Hematopoietic multipotent progenitor cell treated with erythropoietin and hydrocortisone succinate and interleukin-3 and kit ligand, for 6 days (in vitro differentiated cells): Measurements from ENCODE around the gene ALK.

Source experiments
- DNase-seq: peaks from one replicate; pipeline ENCODE4 v3.0.0-alpha.2; 2015

Gene ALK

GRCh38 chr2:29518010-29518409 lies 403.4 kb downstream of the ALK start:
- DNase-seq: no peak

- DNase-seq: no peak
Observed at GRCh38 chr2:29517413-29517812, 404.0 kb downstream of the ALK start.

DNA sequence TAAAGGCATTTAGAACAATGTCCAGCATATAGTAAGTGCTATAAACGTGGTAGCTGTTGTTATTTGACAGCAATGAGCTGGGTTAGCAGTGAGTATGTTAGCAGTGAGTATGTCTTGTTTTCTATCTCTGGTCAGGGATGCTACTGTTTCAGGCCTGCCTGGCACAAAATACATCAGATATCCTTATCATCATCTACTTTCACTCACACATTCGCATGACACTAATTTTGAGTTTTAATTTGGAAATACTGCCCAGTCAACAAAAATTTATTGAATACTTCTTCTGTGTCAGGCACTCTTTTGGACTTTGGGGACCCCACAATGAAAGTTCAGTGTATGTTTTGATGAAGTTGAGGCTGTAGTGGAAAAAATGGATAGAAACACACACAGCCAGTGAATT lies 404.6 kb downstream of the ALK start:
- no peak for DNase-seq

GRCh38 chr2:29509878-29510277 lies 411.5 kb downstream of the ALK start:
- no peak for DNase-seq

DNA sequence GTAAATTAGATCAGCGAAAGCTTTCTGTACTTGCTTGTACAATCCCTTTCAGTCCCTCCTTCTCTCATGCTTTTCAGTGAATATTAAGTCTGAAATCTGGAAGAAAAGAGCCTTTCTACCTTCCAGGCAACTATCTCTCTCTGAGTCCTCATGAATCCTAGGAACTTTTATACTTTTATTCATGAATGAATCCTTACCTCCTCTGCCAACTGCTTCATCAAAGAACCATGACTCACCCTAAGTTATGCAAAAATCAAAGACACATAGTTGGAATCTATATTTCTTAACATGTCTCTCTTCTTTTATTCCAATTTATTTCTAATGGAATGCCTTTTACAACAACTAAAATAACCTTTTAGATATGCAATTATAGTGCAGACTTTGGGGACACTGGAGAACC lies 412.0 kb downstream of the ALK start:
- DNase-seq: no peak

- no peak for DNase-seq
Observed at GRCh38 chr2:29504746-29505145, 416.6 kb downstream of the ALK start.

DNA sequence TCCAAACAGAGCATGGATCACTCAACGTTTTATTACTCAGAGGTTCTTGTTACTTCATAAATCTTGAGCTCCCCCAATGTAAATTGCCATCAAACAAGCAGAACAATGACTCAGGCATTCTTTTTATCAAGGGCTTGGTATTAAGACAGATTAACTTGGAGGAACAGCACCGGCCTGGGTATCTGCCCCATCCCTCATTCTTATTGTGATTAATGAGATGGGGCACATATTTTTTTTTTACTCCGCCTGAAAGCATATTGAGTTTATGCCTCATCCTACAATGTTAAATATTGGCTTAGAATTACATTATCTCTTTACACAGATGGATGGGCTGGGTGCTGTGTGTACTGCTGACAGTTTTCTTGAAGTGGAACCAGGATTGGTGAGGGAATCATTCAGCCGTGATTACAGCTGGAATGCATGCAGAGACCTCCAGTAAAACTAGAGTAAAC lies 418.9 kb downstream of the ALK start:
- no peak for DNase-seq

DNA sequence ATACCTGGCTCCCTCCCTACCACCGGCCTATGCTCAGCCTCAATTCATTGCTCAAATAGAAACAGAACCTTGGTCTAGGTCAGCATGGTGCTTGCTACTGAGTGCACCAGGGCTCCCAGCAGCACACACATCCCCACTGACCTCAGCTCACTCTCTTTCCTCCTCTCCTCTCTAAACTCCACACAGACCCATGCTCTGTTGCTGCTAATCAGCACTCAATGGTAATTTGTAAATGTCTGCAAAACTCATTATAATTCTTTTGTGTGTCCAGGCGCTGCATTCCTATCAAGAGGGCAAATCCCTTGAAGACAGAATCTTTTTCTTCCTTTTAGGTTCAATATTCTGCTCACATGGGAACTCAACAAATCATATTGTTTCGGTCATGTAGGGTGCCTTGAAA lies 424.0 kb downstream of the ALK start:
- no peak for DNase-seq

GRCh38 chr2:29496198-29496597 lies 425.2 kb downstream of the ALK start:
- no peak for DNase-seq

- no peak for DNase-seq
Observed at GRCh38 chr2:29495536-29496060, 425.8 kb downstream of the ALK start.

DNA sequence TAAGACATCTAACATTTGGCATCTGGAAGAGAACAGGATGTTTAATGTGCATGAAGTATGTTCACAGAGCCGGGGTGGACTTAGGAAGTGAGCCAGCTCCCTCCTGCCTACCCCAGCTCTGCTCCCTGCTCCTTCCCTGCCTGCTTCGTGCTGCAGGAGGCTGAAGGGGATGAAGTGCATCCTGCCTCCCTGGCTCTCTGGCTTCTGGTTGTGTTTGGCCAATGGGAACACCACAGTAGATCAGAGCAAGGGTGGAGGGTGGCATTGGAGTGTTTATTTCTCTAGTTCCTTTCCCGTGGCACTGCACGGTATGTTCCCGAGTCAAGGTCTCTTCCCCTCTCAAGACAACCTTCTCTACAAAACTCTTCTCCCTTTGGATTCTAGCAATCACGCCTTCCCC lies 426.3 kb downstream of the ALK start:
- DNase-seq: no peak

DNA sequence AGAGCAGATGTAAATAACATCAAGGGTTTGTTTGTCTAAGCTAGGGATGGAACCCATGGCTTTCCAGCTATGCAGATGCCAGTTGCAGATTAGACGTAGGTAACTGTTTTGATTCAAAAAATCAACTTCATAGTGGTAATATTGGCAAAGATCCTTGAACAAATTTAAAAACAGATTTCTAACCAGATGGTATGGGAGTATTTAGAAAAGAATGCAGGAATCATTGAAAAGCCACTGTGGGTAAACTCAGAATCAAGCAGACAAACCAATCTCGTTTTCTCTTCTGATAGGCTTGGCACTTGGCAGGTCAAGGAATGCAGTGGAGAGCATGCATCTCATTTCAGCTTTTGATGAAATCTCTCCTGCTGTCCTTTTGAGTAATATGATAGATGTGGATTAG lies 428.7 kb downstream of the ALK start:
- DNase-seq: no peak

GRCh38 chr2:29490045-29490444 lies 431.3 kb downstream of the ALK start:
- DNase-seq: no peak

DNA sequence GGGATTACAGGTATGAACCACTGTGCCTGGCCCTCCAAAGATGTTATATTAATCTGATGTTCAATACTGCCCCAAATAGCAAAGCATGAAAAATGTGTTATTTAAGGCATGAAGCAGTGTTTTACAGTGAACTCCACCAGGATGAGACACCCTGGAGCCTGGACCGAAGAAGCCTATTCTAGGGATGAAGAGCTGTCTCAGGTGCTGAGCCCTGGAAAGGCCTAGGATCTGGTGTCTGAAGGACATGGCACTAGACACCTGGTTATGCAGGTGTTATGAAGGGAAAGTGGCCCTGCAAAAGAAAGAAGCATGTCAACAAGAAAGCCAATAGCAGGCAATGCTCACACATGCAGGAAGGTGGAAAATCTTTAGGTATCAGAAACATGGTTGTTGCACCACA lies 431.8 kb downstream of the ALK start:
- DNase-seq: no peak

DNA sequence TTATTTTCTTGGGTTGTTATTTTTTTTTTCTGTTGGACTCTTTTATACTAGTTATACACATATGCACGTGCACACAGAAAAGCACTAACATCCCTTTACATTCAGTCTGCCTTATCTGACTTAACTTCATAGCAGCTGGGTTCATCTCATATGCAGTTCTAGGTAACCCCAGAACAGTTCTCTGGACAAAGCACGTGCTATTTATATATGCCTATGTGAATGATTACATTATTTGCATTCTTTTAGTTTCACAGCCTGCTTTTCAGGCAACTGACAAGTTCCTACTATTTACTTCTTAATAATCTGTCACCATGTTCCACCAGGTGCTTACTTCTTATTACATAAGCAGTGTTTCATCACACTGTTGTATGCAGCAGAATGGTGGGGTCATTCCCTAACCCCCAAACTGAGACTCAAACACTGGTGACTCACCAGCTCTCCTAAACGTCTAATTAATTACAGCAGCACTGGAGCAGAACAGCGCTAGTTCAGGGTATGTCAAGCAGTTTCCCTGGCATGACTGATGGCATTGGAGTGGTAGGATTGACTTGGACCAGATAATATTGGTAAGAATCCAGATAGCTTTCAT lies 433.3 kb downstream of the ALK start:
- no peak for DNase-seq

GRCh38 chr2:29485631-29486030 lies 435.8 kb downstream of the ALK start:
- no peak for DNase-seq

DNA sequence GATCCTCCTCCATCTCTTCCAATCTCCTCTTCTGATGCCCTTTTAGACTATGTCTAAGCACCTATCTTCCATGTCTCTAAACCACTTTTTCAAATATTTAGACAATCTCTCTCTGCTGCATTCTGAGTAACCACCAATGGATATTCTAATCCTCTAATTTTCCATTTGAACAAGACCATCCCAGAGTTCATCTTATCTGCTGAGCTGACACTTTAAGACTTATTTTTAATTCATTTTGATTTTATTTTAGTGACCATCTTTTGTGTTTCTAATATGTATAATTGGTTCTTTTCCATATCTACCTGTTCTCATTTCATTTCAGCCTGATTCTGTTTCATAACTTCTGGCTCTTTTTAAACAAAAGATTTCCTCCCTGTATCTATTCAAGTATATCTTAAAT lies 436.3 kb downstream of the ALK start:
- DNase-seq: no peak

DNA sequence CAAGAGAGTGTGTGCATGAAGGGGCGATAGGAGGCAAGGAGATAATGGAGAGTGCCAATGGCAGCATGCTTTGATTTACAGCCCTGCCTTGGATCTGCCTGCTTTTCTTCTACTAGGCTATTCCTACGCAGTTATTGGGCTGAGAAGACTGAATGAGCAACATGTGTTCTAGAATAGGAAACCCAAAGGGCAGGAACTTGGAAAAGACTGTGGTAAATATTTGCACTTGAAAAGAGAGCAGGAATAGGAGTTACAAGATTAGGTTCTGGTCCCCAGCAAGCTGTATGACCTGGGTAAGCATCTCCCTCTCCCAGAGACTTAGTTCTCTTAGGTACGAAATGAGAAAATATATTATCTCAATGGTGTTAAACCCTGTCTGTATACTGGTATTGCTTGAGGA lies 438.5 kb downstream of the ALK start:
- DNase-seq: no peak

DNA sequence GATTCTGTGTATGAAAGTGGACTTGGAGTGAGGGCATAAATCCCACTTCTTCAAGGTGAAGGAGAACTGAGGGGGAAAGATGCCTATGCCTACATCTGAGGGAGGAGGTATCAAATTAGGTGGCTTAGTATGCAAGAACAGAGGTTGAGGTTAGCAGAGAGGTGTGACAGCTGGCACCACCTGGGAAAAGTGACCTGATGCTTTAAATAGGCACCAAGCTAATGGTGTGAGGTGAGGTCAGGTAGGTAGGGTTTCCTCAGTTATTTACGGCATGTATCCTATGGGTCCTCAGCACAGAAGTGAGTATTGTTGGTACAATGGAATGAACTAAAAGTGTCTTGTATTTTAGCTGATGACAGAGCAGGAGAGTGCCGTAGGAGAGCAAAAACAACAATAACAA lies 439.0 kb downstream of the ALK start:
- DNase-seq: no peak

GRCh38 chr2:29481313-29481712 lies 440.1 kb downstream of the ALK start:
- DNase-seq: no peak

- peak; percentile 80 for DNase-seq
Observed at GRCh38 chr2:29480426-29480825, 441.0 kb downstream of the ALK start.

- no peak for DNase-seq
Observed at GRCh38 chr2:29479401-29479800, 442.0 kb downstream of the ALK start.

DNA sequence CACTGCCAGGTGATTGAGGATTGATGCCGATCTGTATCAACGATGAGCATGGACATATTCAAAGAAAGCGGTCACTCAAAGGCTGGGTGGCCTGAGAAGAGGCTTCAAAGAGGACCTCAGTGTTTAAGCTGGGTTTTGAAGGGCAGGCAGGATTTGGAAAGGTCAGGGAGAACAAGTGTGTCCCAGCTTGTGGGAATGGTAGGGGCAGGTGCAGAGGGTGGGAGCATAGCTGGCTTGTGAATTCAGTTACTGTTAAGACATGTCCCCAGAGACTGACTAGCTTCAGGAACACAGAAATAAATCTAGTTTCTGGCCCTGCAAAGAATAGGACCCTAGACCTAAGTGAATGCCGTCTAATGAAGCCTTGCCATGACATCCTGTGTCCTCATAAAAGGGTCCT lies 442.7 kb downstream of the ALK start:
- DNase-seq: no peak

- no peak for DNase-seq
Observed at GRCh38 chr2:29477186-29477585, 444.2 kb downstream of the ALK start.

GRCh38 chr2:29475499-29475898 lies 445.9 kb downstream of the ALK start:
- DNase-seq: no peak

DNA sequence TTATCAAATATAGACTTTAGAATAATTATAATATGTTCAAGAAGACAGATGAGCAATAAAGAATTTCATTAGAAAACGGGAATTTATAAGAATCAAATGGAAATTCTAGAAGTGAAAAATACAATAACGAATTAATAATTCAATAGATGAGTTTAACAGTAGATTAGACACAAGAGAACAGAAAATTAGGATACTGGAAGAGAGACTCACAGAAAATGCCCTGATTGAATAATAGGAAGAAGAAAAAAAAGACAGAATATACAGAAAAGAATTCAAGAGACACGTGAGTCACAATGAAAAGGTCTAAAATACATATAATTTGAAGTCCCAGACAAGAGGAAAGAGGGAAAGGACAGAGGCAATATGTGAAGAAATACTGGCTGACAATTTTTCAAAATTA lies 451.4 kb downstream of the ALK start:
- no peak for DNase-seq
